ENCODE measurements around the gene SBF1. TPM values are rescaled to one million over a fixed set of nuclear protein-coding genes. Genes with fewer than 3 reads are reported as not detected.
A peak's percentile ranks its signal among the peaks of the same experiment; 100 is the strongest.

The SBF1 gene
- total and polyA plus RNA-seq, 11 donors, result 38.2 to 91.8 (median 63.2) TPM

GRCh38 chr22:50502628-50503474 lies 28.0 kb upstream of the SBF1 start:
- intact Hi-C loops (cut with DNase I), result loop anchor here in 3 of 10 donors (10.0 kb wide), 2 partner anchors 248 to 258 kb away; partner anchors contain the start of genes HDAC10 (in 2 of the 3) and TUBGCP6 (in 1 of the 3)
- 79 to 90% (median 86%) methylated on average over 18 to 24 of the region's 24 CpGs for WGBS, 4 donors
- Histone ChIP-seq H3K36me3 (peaks cover 0 to 38% (median 29%) of the 10 kb centered on the region in 9 donors), H3K27ac (no peak overlapping the region), H3K4me1 (peaks cover 4 to 20% (median 12%) of the 10 kb centered on the region in 12 donors), H3K27me3 (no peaks in the 10 kb centered on the region), H3K4me3 (no peak overlapping the region), H3K9me3 (no peaks in the 10 kb centered on the region)
- DNase-seq (peak in 1 of 5 donors; percentile 54), ATAC-seq (no peak)
- no peak for TF ChIP-seq POLR2A (IDR thresholded peaks at IDR 0.05)
- no peak for TF ChIP-seq CTCF (IDR thresholded peaks at IDR 0.05)

- ATAC-seq, result no peak
- intact Hi-C loops (cut with DNase I), result loop anchor here in 3 of 10 donors (10.0 kb wide), 2 partner anchors 247 to 257 kb away; partner anchors contain the start of genes HDAC10 (in 2 of the 3) and TUBGCP6 (in 1 of the 3)
- WGBS, 4 donors, result 83 to 96% (median 90%) methylated on average over 6 of the region's 6 CpGs
Measured at GRCh38 chr22:50502096-50502495, 27.3 kb upstream of the SBF1 start.

GRCh38 chr22:50500452-50500851 lies 25.6 kb upstream of the SBF1 start:
- peaks cover 0 to 6% (median 0%) of the 10 kb centered on the region in 12 donors for H3K4me1 ChIP-seq
- TF ChIP-seq POLR2A (IDR thresholded peaks at IDR 0.05) (no peak), CTCF (IDR thresholded peaks at IDR 0.05) (no peak)
- ATAC-seq (no peak), DNase-seq (no peak)
- intact Hi-C loops (cut with DNase I), result loop anchor here in 3 of 10 donors (10.0 kb wide), 2 partner anchors 246 to 256 kb away; partner anchors contain the start of genes HDAC10 (in 2 of the 3) and TUBGCP6 (in 1 of the 3)
- WGBS, 4 donors, result 82 to 93% (median 90%) methylated on average over 12 of the region's 12 CpGs
- H3K9me3 ChIP-seq, result no peaks in the 10 kb centered on the region
- no peak overlapping the region for H3K27ac ChIP-seq
- peaks cover 0 to 32% (median 24%) of the 10 kb centered on the region in 9 donors for H3K36me3 ChIP-seq
- no peaks in the 10 kb centered on the region for H3K27me3 ChIP-seq
- no peak overlapping the region for H3K4me3 ChIP-seq

More at GRCh38 chr22:50502096-50502495, 27.3 kb upstream of the SBF1 start:
- peaks cover 4 to 19% (median 12%) of the 10 kb centered on the region in 12 donors for H3K4me1 ChIP-seq
- H3K36me3 ChIP-seq, result peaks cover 0 to 38% (median 29%) of the 10 kb centered on the region in 9 donors
- no peak overlapping the region for H3K4me3 ChIP-seq
- H3K27me3 ChIP-seq, result no peaks in the 10 kb centered on the region
- DNase-seq, result peak in 1 of 5 donors; percentile 13
- H3K9me3 ChIP-seq, result no peaks in the 10 kb centered on the region
- TF ChIP-seq POLR2A (IDR thresholded peaks at IDR 0.05) (no peak), CTCF (IDR thresholded peaks at IDR 0.05) (no peak)
- no peak overlapping the region for H3K27ac ChIP-seq

All from heart left ventricle (tissue), 16 donors.